ENCODE measurements around the gene PGBD5.

Gene PGBD5

GRCh38 chr1:230415405-230416132 is 10.6 kb downstream of the PGBD5 start:
- TF ChIP-seq CTCF (IDR thresholded peaks at IDR 0.05): no peak
- peaks cover 71% of the 10 kb centered on the region for H3K27me3 ChIP-seq

GRCh38 chr1:230414694-230415093 is 11.4 kb downstream of the PGBD5 start:
- Histone ChIP-seq H3K9me3 (no peaks in the 10 kb centered on the region), H3K36me3 (no peaks in the 10 kb centered on the region), H3K27ac (no peak overlapping the region), H3K4me1 (ENCODE audit: control insufficient read depth in 1 of 2, insufficient read depth in 1 of 2, low read depth in 1 of 2, low read length in 1 of 2) (no peaks in the 10 kb centered on the region), H3K4me3 (ENCODE audit: low read depth in 1 of 2, low read length in 1 of 2) (no peak overlapping the region), H3K27me3 (peaks cover 63% of the 10 kb centered on the region)
- TF ChIP-seq CTCF (IDR thresholded peaks at IDR 0.05): no peak

More at GRCh38 chr1:230415405-230416132, 10.6 kb downstream of the PGBD5 start:
- H3K4me3 ChIP-seq (ENCODE audit: low read depth in 1 of 2, low read length in 1 of 2): no peak overlapping the region
- no peaks in the 10 kb centered on the region for H3K36me3 ChIP-seq
- H3K9me3 ChIP-seq: no peaks in the 10 kb centered on the region
- H3K27ac ChIP-seq: no peak overlapping the region
- H3K4me1 ChIP-seq (ENCODE audit: control insufficient read depth in 1 of 2, insufficient read depth in 1 of 2, low read depth in 1 of 2, low read length in 1 of 2): no peaks in the 10 kb centered on the region

- no peak overlapping the region for H3K4me3 ChIP-seq (ENCODE audit: low read depth in 1 of 2, low read length in 1 of 2)
- H3K27me3 ChIP-seq: peaks cover 57% of the 10 kb centered on the region
- no peaks in the 10 kb centered on the region for H3K36me3 ChIP-seq
- no peaks in the 10 kb centered on the region for H3K4me1 ChIP-seq (ENCODE audit: control insufficient read depth in 1 of 2, insufficient read depth in 1 of 2, low read depth in 1 of 2, low read length in 1 of 2)
- no peak for TF ChIP-seq CTCF (IDR thresholded peaks at IDR 0.05)
- H3K9me3 ChIP-seq: no peaks in the 10 kb centered on the region
- no peak overlapping the region for H3K27ac ChIP-seq
Measured at GRCh38 chr1:230414102-230414501, 12.0 kb downstream of the PGBD5 start.

- no peak overlapping the region for H3K27ac ChIP-seq
- no peak overlapping the region for H3K4me3 ChIP-seq (ENCODE audit: low read depth in 1 of 2, low read length in 1 of 2)
- H3K9me3 ChIP-seq: no peaks in the 10 kb centered on the region
- TF ChIP-seq CTCF (IDR thresholded peaks at IDR 0.05): no peak
- H3K36me3 ChIP-seq: no peaks in the 10 kb centered on the region
- H3K4me1 ChIP-seq (ENCODE audit: control insufficient read depth in 1 of 2, insufficient read depth in 1 of 2, low read depth in 1 of 2, low read length in 1 of 2): no peaks in the 10 kb centered on the region
- H3K27me3 ChIP-seq: peaks cover 55% of the 10 kb centered on the region
Measured at GRCh38 chr1:230413061-230413460, 13.1 kb downstream of the PGBD5 start.

GRCh38 chr1:230408971-230409370 is 17.2 kb downstream of the PGBD5 start:
- no peak overlapping the region for H3K4me3 ChIP-seq (ENCODE audit: low read depth in 1 of 2, low read length in 1 of 2)
- peaks cover 27% of the 10 kb centered on the region for H3K27me3 ChIP-seq
- H3K27ac ChIP-seq: no peak overlapping the region
- no peak for TF ChIP-seq CTCF (IDR thresholded peaks at IDR 0.05)
- H3K36me3 ChIP-seq: no peaks in the 10 kb centered on the region
- no peaks in the 10 kb centered on the region for H3K9me3 ChIP-seq
- H3K4me1 ChIP-seq (ENCODE audit: control insufficient read depth in 1 of 2, insufficient read depth in 1 of 2, low read depth in 1 of 2, low read length in 1 of 2): no peaks in the 10 kb centered on the region

All from neutrophil (primary cell).